NCI-H146 treated with DMSO at 0.1 percent for 48 hours (cell line): Measurements from ENCODE around the gene AP2A2.

Source experiments
- DNase-seq: peaks from one replicate; lab custom pipeline; 2025; ENCODE audit not compliant: unreplicated experiment; lab: John Stamatoyannopoulos, UW

AP2A2 gene

DNA sequence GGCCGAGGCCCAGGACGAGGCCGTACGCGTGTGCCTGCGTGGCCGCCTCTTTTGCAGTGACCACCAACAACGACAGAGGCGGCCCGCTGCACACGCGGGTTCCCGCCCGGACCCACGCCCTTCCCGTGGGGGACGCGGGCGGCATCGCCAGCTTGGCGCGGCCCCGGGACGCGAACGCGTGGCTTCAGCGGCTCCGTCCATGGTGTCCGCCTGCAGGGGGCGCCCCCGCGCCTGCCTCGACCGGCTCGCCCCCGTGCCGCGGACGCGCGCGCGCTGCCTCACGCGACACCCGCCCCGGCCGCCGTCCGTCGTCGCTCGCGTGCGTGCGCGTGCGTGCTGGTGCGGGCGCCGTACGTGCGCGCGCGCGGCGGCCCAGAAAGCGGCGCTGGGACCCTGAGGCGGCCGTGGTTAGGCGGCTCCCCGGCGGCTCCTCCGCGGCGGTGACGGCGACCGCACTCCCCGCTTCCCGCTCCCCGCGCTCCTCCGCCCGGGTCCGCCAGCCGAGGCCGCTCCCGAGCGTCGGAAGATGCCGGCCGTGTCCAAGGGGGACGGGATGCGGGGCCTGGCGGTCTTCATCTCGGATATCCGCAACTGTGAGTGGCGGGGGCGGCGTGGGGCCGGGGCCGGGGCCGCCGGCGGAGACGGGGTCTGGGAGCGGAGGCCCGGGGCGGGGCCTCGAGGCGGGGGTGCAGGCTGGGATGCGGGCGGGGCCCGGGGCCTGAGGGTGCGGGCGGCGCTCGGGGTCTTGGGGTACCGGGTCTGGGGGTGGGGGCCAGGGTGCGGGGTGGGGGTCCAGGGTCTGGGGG is at the start of gene AP2A2:
Gene AP2A2, plus strand, starts transcription at position 375 of the 806 bp plus-strand sequence. Its CDS starts 152 bp downstream, at position 527.
- DNase-seq, result peak; percentile 47

GRCh38 chr11:876545-876944 is 49.1 kb upstream of the AP2A2 start:
- no peak for DNase-seq

GRCh38 chr11:877565-877964 is 48.1 kb upstream of the AP2A2 start:
- DNase-seq, result no peak

DNA sequence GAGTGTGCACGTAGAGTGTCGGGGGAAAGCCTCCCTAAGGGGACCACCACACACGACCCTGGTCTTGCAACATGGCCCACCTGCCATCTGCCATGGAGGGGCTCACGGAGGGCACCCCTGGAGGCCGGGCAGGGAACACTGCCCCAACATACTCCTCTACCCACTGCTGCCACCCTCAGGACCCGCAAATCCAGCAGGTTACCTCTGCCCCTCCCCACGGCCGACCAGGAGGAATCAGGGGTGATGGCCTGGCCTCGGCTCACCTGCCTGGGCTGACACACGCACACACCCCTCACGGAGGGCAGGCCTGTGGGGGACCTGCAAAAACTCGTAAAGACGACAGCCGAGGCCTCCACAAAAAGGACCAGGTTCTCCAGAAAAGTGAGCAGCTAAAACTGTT is 45.2 kb upstream of the AP2A2 start:
- DNase-seq, result no peak

DNA sequence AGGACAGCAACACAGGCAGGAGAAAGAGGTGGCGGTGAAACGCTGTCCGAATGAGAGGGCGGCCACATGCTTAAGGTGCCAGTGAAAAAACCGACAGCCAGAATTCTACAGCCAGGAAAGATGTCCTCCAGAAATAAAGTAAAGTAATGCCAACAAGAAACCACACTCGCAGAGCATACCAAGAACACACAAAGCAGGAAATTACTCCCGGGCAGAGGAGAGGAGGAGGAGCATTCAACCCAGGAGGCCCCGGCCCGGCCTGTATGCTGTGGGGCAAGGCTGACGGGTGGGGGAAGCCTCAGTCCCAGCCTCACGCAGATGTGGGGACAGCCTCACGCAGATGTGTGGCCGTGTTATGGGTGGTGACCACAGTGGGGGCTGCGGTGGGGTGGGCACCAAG is 43.1 kb upstream of the AP2A2 start:
- DNase-seq, result no peak

DNA sequence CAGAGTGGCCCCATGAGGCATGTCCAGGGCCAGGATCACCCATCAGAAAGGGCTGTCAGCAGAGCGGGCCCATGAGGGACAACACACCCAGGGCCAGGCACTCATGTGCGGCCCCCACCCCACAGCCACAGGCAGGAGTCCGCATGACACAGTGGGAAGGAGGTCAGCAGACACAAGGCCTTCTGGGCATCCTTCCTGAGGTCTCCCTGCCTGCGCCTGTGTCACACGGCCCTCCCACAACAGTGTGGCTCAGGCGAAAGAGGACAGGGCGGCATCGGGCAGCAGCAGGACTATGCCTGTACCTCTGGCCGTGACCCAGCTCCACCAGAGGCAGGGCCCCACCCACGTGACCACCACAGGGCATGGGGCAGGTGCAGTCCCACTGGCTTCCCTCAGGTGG is 42.1 kb upstream of the AP2A2 start:
- DNase-seq, result no peak

DNA sequence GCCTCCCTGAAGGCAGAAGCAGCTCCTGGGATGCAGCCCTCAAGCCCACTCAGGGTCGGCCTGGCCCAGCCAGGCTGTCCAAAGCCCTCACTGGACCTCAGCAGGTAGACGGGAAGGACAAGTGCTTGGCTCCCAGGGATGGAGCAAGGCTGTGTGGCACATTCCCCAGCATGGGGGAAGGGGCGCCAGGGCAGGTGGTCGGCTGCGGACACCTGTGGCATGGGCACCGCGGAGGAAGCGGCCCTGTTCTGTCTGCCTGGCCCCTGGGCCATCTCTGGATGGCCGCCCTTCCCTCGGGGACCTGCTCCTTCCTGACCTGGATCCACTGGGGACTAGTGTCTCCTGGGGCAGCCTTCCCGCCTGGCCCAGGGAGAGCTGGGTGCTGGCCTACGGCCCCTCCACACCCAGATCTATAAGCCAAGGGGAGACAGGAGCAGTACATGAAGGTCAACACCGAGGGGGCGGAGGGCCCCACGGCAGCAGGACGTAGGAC is 41.0 kb upstream of the AP2A2 start:
- DNase-seq, result no peak

GRCh38 chr11:886568-886967 is 39.1 kb upstream of the AP2A2 start:
- DNase-seq, result no peak

DNA sequence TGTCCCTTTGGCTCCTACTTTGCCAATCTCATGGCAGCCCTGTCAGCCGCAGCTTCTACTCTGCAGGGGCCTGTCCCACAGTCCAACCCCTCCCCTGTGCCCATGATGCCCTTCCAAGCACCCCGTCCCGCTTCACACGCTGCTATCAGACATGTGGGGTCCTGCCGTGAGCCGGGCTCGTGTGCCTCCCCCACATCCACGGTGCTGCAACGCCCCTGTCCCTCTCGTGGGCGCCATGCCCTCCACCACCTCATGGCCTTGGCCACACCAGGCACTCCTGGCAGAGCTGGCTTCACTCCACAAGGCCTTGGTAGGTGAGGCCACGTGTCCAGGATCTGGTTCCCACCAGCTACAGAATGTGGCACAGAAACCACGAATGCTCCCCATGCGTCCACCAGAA is 38.1 kb upstream of the AP2A2 start:
- no peak for DNase-seq

DNA sequence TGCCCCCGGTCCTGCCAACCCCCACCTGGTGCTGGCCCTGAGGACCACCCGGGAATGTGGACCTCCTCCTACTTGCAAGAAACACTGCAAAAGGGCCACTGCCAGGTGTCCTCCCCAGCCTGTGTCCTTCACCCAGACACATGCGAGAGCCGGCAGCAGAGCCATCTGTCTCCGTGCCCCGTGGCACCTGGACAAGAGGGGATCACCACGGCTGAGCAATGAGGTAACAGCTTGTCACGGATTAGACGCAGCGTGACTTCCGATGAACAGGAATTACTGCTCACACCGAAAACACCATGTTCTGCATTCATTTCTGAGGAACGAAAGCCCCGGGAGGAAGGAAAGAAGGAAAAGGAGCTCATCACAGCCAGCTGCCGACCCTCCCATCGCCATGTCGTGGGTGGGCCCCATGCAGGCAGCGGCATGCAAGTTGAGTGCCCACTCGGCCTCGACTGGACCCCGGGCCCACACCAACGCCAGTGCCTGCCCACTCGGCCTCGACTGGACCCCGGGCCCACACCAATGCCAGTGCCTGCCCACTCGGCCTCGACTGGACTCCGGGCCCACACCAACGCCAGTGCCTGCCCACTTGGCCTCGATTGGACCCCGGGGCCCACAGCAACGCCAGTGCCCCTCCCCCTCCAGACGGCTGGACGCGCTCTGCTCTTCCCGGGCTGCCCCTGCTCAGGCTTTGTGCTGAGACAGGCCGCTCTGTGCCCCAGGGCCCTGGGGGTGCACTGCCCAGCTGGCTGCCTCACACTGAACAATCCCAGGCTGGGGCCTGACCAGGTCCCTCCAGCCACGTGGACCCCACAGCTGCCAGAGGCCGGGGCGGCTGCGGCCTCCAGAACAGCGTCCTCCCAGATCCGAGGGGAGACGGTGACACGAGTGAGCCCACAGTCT is 37.1 kb upstream of the AP2A2 start:
- DNase-seq, result no peak

GRCh38 chr11:889257-889656 is 36.4 kb upstream of the AP2A2 start:
- DNase-seq, result no peak

DNA sequence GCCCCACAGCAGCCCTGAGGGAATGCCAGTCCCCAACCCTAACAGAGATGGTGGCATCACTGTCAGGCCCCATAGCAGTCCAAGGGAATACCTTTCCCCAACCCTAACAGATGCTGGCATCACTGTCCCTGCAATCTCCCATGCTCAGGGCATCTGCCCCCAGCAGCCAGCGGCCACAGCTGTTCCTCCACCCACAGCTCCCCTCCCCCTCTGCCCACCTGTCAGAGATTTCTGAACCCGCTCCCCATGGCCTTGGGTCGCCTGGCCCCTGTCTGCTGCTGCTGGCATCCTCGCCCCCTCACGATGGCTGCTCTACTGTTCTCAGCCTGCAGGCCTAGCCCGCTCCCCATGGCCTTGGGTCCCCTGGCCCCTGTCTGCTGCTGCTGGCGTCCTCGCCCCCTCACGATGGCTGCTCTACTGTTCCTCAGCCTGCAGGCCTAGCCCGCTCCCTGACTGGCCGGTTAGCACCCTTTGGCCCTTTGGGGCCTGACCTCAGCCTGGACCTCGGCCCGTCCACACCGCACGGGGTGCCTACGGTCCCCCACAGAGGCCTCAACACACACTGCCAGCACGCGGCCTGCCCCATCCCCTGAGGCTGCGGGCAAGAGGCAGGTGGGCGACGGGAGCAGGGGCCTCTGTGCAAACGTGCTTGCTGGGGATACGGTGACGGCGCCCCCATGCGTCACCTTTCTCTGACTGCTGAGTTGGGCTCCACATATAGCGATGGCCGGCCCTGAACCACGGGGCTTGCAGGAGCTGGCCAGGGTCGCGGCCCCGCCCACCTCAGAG is 35.8 kb upstream of the AP2A2 start:
- DNase-seq, result no peak

- no peak for DNase-seq
Measured at GRCh38 chr11:890794-891540, 34.7 kb upstream of the AP2A2 start.

DNA sequence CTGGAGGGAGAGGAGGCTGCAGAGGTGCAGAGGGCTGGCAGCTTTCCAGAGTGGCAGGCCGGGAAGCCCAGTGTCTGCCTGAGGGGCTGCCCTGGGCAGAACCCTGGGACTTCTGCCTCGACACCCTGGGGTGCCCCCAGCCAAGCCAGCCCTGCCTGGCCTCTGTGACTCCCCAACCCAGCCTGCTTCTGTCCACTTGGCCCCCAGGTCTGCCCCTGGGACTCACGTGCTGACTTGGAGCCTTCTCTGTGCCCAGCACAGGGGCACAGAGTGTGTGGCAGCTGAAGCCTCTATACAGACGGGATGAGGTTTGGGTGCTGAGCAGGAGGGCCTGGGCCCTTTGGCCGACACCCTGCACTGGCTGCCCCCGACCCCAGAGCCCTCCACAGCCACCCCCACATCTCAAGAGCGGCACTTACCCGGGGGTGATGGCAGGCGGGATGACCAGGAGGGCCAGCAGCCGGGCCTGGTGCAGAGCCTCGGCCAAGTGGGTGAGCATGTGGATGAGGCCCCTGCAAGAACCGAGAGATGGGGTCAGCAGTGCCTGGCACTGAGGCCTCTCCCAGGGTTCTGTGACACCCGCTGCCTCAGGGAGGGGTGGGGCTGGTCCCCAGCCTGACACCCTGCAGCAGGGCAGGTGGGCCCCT is 32.5 kb upstream of the AP2A2 start:
- DNase-seq, result no peak

DNA sequence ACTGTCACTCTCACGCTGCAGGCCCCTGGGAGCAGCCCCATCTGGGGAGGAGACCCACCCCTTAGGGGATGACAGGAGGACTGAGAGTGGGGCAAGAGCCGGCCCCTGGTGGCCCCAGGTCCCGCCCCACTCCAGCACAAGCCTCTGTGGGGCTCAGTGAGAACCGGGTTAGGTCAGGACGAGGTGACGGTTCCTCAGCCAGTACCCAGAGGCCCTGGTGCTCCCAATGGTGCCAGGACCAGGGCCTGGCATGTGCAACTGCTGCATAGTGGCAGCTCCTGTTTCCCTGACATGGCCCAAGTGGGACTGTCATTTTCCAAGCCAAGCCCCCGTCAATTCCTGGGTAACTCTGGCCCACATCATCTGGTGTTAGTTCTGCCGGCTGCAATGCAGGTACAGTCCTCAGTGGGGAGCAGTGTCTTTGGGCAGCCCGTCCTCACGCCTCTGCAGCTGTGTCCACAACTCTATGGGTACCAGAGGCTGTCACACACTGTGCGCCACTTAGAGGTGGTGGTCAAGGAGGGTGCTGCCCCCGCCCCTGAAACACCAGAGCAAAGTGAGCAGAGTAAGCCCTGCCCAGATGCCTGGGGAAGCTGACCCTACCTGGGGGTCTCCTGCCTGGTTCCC is 31.0 kb upstream of the AP2A2 start:
- DNase-seq, result no peak

DNA sequence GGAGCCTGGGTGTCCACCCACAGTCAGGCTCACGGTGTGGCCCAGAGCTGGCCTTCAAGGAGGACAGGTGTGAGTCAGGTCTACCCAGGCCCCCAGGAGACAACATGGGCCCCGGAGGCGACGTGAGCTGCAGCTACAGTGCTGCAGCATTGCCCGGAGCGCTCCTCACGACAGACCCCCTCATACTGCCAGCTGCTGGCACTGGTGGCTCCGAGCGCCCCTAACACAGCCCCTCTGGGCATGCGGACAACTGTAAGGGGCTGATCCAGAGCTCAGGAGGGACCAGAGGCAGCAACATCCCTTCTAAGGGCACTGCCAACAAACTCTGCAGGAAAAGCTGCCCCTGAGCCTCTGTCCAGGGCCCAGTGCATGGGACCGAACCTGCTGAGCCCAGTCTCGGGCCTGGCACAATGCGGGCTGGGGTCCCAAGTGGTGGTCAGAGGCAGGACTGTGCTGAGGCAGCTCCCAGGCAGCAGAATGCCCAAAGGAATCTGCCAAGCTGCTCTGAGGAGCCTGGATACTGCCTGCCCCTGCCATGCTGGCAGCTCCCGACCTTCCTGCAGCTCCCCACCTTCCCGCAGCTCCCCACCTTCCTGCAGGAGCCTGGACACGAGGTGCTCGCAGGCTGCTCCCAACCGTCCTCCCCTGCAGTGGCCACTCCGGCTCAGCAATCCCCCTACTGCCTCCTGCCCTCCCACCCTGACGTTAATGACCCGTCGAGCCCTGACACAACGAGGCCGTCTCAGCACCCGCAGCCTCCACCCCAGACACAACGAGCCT is 30.1 kb upstream of the AP2A2 start:
- no peak for DNase-seq

DNA sequence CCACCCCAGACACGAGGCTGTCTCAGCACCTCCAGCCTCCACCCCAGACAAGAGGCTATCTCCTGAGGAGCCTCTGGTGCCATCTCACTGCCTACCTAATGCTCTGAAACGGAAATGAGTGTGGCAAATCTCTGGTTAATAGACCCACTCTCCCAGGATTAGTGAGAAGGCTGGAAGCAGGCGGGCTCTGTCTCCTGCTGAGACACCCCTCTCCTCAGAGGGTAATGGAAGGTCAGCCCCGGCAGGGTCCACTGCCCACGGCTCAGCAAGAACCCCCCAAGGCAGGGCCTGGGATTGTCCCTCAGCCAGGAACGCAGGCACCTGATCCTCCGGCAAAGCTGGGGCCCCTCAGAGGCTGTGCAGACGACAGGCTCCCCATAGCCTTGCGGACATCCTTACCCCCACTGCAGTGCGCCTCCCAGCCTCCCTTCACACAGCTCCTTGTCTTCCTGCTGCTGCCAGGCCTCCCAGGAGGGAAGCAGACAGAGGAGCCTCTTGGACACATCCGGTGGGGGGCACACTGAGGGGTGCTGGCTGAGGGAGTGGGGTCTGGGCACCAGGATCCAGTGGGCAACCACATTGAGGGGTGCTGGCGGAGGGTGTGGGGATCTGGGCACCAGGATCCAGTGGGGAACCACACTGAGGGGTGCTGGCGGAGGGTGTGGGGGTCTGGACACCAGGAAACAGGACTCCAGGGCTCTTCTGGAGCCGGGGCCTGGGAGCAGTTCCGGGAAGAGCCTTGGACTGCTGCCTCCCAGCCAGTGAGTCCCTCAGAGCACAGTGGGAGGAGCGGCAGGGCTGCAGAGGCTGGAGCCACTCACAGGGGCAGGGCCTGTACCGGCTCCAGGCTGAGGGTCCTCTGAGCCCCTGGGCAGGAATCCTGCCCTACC is 28.2 kb upstream of the AP2A2 start:
- no peak for DNase-seq

GRCh38 chr11:898143-898511 is 27.5 kb upstream of the AP2A2 start:
- no peak for DNase-seq
